Neural progenitor cell (in vitro differentiated cells): ENCODE measurements around the gene KCNJ10. TPM values are rescaled to one million over a fixed set of nuclear protein-coding genes. Genes with fewer than 3 reads are reported as not detected.

Source experiments
- DNase-seq: peaks from one replicate; pipeline ENCODE4 v3.0.0-alpha.2; 2016; ENCODE audit warnings: low spot score
- H2AFZ ChIP-seq: fragments of 200-600 bp; sonication (generic); replicated peaks from 2 replicates; pipeline ENCODE4 v1.6.1; 2016; ENCODE audit warnings: antibody characterized with exemption
- H3F3A ChIP-seq: fragments of 200-600 bp; sonication (generic); 2 replicates; pipeline ENCODE4 v1.6.1; 2016; ENCODE audit warnings: antibody characterized with exemption, low read depth
- H3K27ac ChIP-seq: fragments of 200-600 bp; sonication (generic); 2 replicates; pipeline ENCODE4 v1.5.1; 2016; ENCODE audit warnings: mild to moderate bottlenecking
- H3K27me3 ChIP-seq: fragments of 200-600 bp; sonication (generic); 2 replicates; pipeline ENCODE4 v1.6.1; 2016; ENCODE audit warnings: mild to moderate bottlenecking, moderate library complexity
- H3K36me3 ChIP-seq: fragments of 200-600 bp; sonication (generic); 2 replicates; pipeline ENCODE4 v1.5.1; 2016
- H3K4me1 ChIP-seq: fragments of 200-600 bp; sonication (generic); 2 replicates; pipeline ENCODE4 v1.6.1; 2016; ENCODE audit warnings: mixed run types
- H3K4me2 ChIP-seq: fragments of 200-600 bp; sonication (generic); 2 replicates; pipeline ENCODE4 v1.6.1; 2016
- H3K4me3 ChIP-seq: fragments of 200-600 bp; sonication (generic); 2 replicates; pipeline ENCODE4 v1.5.1; 2016
- H3K79me2 ChIP-seq: fragments of 200-600 bp; sonication (generic); 2 replicates; pipeline ENCODE4 v1.6.1; 2016; ENCODE audit warnings: low read depth
- H3K9ac ChIP-seq: fragments of 200-600 bp; sonication (generic); 2 replicates; pipeline ENCODE4 v1.6.1; 2016
- H3K9me3 ChIP-seq: fragments of 200-600 bp; sonication (generic); 2 replicates; pipeline ENCODE4 v1.5.1; 2016; ENCODE audit warnings: low read depth
- H4K20me1 ChIP-seq: fragments of 200-600 bp; sonication (generic); 2 replicates; pipeline ENCODE4 v1.6.1; 2016; ENCODE audit warnings: low read depth
- H3K27ac Mint-ChIP-seq: 3 replicates; pipeline ENCODE4 v1.8.0; 2021; ENCODE audit warnings: mixed read lengths
- H3K27me3 Mint-ChIP-seq: 2 replicates; pipeline ENCODE4 v1.8.0; 2022; ENCODE audit warnings: low read depth, mild to moderate bottlenecking, inconsistent platforms, moderate library complexity, mixed read lengths; ENCODE audit not compliant: insufficient read depth
- H3K36me3 Mint-ChIP-seq: 3 replicates; pipeline ENCODE4 v1.8.0; 2021; ENCODE audit warnings: mixed read lengths
- H3K4me1 Mint-ChIP-seq: 3 replicates; pipeline ENCODE4 v1.8.0; 2021; ENCODE audit warnings: mixed read lengths
- H3K4me3 Mint-ChIP-seq: 3 replicates; pipeline ENCODE4 v1.8.0; 2021; ENCODE audit warnings: mild to moderate bottlenecking, moderate library complexity, mixed read lengths
- H3K9me3 Mint-ChIP-seq: 3 replicates; pipeline ENCODE4 v1.8.0; 2020; ENCODE audit warnings: mixed read lengths
- CTCF ChIP-seq: fragments of 200-600 bp; sonication (generic); IDR thresholded peaks from 2 replicates; pipeline ENCODE4 v1.5.1; 2017; ENCODE audit warnings: antibody characterized with exemption, mild to moderate bottlenecking
- EZH2 ChIP-seq: fragments of 200-600 bp; sonication (generic); IDR thresholded peaks from 2 replicates; pipeline ENCODE4 v1.6.1; 2017; ENCODE audit warnings: antibody characterized with exemption, mild to moderate bottlenecking, moderate library complexity
- EZH2phosphoT487 ChIP-seq: fragments of 200-600 bp; sonication (generic); IDR thresholded peaks from 2 replicates; pipeline ENCODE4 v1.6.1; 2017; ENCODE audit warnings: antibody characterized with exemption
- total RNA-seq: library from RNA; depleted of rRNA; stranded (reverse); fragments of >200 nt; gene quantifications from 2 replicates; pipeline ENCODE4 v1.2.3, GENCODE V29; 2015; ENCODE audit warnings: low replicate concordance

KCNJ10 gene
- total RNA-seq, 1 donor from 2014 or later: not detected

GRCh38 chr1:160006312-160006940, 63.5 kb downstream of the KCNJ10 start:
- Mint-ChIP-seq H3K4me1 (no peaks in the 10 kb centered on the region), H3K4me3 (no peak overlapping the region), H3K36me3 (no peaks in the 10 kb centered on the region), H3K9me3 (no peaks in the 10 kb centered on the region), H3K27me3 (no peaks in the 10 kb centered on the region), H3K27ac (no peak overlapping the region)
- H3K79me2 ChIP-seq: no peaks in the 10 kb centered on the region
- H3K4me3 ChIP-seq: no peak overlapping the region
- H3K36me3 ChIP-seq: no peaks in the 10 kb centered on the region
- H3K4me2 ChIP-seq: no peak overlapping the region
- H4K20me1 ChIP-seq: no peaks in the 10 kb centered on the region
- peaks cover 6% of the 10 kb centered on the region for H3F3A ChIP-seq
- no peak overlapping the region for H2AFZ ChIP-seq
- H3K9ac ChIP-seq: no peak overlapping the region
- no peaks in the 10 kb centered on the region for H3K4me1 ChIP-seq
- H3K9me3 ChIP-seq: no peaks in the 10 kb centered on the region
- no peak for TF ChIP-seq EZH2phosphoT487
- TF ChIP-seq CTCF: peak; percentile 98
- H3K27ac ChIP-seq: no peak overlapping the region
- DNase-seq: peak; percentile 84
- peaks cover 26% of the 10 kb centered on the region for H3K27me3 ChIP-seq

GRCh38 chr1:160005070-160005469, 64.9 kb downstream of the KCNJ10 start:
- Histone ChIP-seq H3K4me3 (no peak overlapping the region), H3F3A (peaks cover 6% of the 10 kb centered on the region), H2AFZ (no peak overlapping the region), H3K27me3 (peaks cover 15% of the 10 kb centered on the region), H3K9me3 (no peaks in the 10 kb centered on the region), H3K4me1 (no peaks in the 10 kb centered on the region), H3K27ac (no peak overlapping the region), H3K36me3 (no peaks in the 10 kb centered on the region), H3K79me2 (no peaks in the 10 kb centered on the region), H3K4me2 (no peak overlapping the region), H4K20me1 (no peaks in the 10 kb centered on the region), H3K9ac (no peak overlapping the region)
- no peaks in the 10 kb centered on the region for H3K4me1 Mint-ChIP-seq
- H3K9me3 Mint-ChIP-seq: no peaks in the 10 kb centered on the region
- H3K4me3 Mint-ChIP-seq: no peak overlapping the region
- DNase-seq: no peak
- H3K27me3 Mint-ChIP-seq: no peaks in the 10 kb centered on the region
- TF ChIP-seq EZH2 (no peak), EZH2phosphoT487 (no peak), CTCF (no peak)
- no peaks in the 10 kb centered on the region for H3K36me3 Mint-ChIP-seq
- no peak overlapping the region for H3K27ac Mint-ChIP-seq

- no peaks in the 10 kb centered on the region for H3K4me1 Mint-ChIP-seq
- H2AFZ ChIP-seq: no peak overlapping the region
- H4K20me1 ChIP-seq: no peaks in the 10 kb centered on the region
- no peaks in the 10 kb centered on the region for H3K36me3 ChIP-seq
- H3K4me2 ChIP-seq: no peak overlapping the region
- no peak overlapping the region for H3K4me3 Mint-ChIP-seq
- peaks cover 8% of the 10 kb centered on the region for H3K27me3 ChIP-seq
- H3K27ac Mint-ChIP-seq: no peak overlapping the region
- H3K4me3 ChIP-seq: no peak overlapping the region
- DNase-seq: no peak
- H3K9ac ChIP-seq: no peak overlapping the region
- H3K4me1 ChIP-seq: no peaks in the 10 kb centered on the region
- TF ChIP-seq EZH2 (no peak), CTCF (no peak), EZH2phosphoT487 (no peak)
- no peaks in the 10 kb centered on the region for H3K79me2 ChIP-seq
- no peak overlapping the region for H3K27ac ChIP-seq
- H3F3A ChIP-seq: peaks cover 6% of the 10 kb centered on the region
- H3K27me3 Mint-ChIP-seq: no peaks in the 10 kb centered on the region
- no peaks in the 10 kb centered on the region for H3K9me3 Mint-ChIP-seq
- H3K36me3 Mint-ChIP-seq: no peaks in the 10 kb centered on the region
- no peaks in the 10 kb centered on the region for H3K9me3 ChIP-seq
Measured at GRCh38 chr1:160004425-160004824, 65.5 kb downstream of the KCNJ10 start.
